Chondrocyte (in vitro differentiated cells): ENCODE measurements around the gene RNPS1. TPM values are rescaled to one million over a fixed set of nuclear protein-coding genes. Genes with fewer than 3 reads are reported as not detected.
A peak's percentile ranks its signal among the peaks of the same experiment; 100 is the strongest.

Experiments
- DNase-seq: peaks from one replicate; pipeline ENCODE4 v3.0.0; 2021; ENCODE audit warnings: mixed read lengths, low spot score
- H3K27ac Mint-ChIP-seq: one replicate; pipeline ENCODE4 v1.8.0; 2021; ENCODE audit warnings: mild to moderate bottlenecking, moderate library complexity, mixed read lengths; ENCODE audit not compliant: unreplicated experiment
- H3K27me3 Mint-ChIP-seq: 2 replicates; pipeline ENCODE4 v1.8.0; 2021; ENCODE audit warnings: low read depth, mixed read lengths
- H3K36me3 Mint-ChIP-seq: 2 replicates; pipeline ENCODE4 v1.8.0; 2021; ENCODE audit warnings: low read depth, mixed read lengths
- H3K4me1 Mint-ChIP-seq: 2 replicates; pipeline ENCODE4 v1.8.0; 2021; ENCODE audit warnings: low read depth, mild to moderate bottlenecking, mixed read lengths
- H3K4me3 Mint-ChIP-seq: one replicate; pipeline ENCODE4 v1.8.0; 2021; ENCODE audit warnings: mild to moderate bottlenecking, moderate library complexity, mixed read lengths; ENCODE audit not compliant: unreplicated experiment
- H3K9me3 Mint-ChIP-seq: 2 replicates; pipeline ENCODE4 v1.8.0; 2021; ENCODE audit warnings: low read depth, mixed read lengths
- total RNA-seq: library from RNA; stranded (reverse); gene quantifications from 3 replicates; pipeline ENCODE4 v1.2.1, GENCODE V29; 2021
- TF ChIP-seq, protein P1 (sequence below): fragments of 200-600 bp; sonication (generic); IDR thresholded peaks from 2 replicates; pipeline ENCODE4 v1.5.0; 2021; ENCODE audit warnings: antibody characterized with exemption, mild to moderate bottlenecking, moderate library complexity

RNPS1 gene
- total RNA-seq, 1 donor from 2014 or later = 109 TPM

- peaks cover 11% of the 10 kb centered on the region for H3K36me3 Mint-ChIP-seq
- H3K9me3 Mint-ChIP-seq = no peaks in the 10 kb centered on the region
- no peaks in the 10 kb centered on the region for H3K4me1 Mint-ChIP-seq
- no peaks in the 10 kb centered on the region for H3K27me3 Mint-ChIP-seq
- no peak overlapping the region for H3K4me3 Mint-ChIP-seq
- no peak overlapping the region for H3K27ac Mint-ChIP-seq
- no peak for DNase-seq
- TF ChIP-seq, protein P1, sequence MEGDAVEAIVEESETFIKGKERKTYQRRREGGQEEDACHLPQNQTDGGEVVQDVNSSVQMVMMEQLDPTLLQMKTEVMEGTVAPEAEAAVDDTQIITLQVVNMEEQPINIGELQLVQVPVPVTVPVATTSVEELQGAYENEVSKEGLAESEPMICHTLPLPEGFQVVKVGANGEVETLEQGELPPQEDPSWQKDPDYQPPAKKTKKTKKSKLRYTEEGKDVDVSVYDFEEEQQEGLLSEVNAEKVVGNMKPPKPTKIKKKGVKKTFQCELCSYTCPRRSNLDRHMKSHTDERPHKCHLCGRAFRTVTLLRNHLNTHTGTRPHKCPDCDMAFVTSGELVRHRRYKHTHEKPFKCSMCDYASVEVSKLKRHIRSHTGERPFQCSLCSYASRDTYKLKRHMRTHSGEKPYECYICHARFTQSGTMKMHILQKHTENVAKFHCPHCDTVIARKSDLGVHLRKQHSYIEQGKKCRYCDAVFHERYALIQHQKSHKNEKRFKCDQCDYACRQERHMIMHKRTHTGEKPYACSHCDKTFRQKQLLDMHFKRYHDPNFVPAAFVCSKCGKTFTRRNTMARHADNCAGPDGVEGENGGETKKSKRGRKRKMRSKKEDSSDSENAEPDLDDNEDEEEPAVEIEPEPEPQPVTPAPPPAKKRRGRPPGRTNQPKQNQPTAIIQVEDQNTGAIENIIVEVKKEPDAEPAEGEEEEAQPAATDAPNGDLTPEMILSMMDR = no peak
These were observed 33.1 kb downstream of the RNPS1 start for GRCh38 chr16:2234813-2235170.

GRCh38 chr16:2233872-2234812 is 33.8 kb downstream of the RNPS1 start:
- Mint-ChIP-seq H3K9me3 (no peaks in the 10 kb centered on the region), H3K36me3 (peaks cover 13% of the 10 kb centered on the region), H3K4me1 (no peaks in the 10 kb centered on the region), H3K4me3 (no peak overlapping the region), H3K27ac (no peak overlapping the region), H3K27me3 (no peaks in the 10 kb centered on the region)
- TF ChIP-seq, protein P1 = no peak
- DNase-seq = peak; percentile 92

DNA sequence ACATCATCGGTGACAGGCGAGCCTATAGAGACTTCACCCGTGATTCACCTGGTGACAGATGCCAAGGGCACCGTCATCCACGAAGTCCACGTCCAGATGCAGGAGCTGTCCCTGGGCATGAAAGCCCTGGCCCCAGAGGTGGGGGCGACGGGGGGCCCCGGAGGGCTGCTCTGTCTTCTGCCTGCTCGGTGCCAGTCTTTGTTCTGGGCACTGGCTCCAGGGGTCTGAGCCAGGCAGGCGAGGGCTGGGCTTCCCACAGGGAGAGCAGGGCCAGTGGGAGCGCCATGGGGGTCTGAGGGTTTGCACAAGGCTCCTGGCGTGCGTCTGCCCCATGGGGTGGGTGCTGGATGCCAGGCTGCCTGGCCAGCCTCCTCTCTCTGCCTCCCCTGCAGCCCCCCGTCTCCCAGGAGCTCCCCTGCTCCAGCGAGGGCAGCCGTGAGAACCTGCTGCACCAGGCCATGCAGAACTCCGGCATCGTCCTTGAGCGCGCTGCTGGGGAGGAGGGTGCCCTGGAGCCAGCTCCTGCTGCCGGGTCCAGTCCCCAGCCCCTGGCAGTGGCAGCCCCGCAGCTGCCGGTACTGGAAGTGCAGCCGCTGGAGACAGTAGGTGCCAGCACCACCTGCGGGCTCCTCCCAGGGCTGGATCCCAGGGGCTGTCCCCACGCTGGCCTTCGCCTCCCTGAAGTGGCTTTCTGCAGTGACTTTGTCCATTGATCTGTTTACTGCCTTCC is 34.7 kb downstream of the RNPS1 start:
- no peak for DNase-seq
- H3K36me3 Mint-ChIP-seq = peaks cover 13% of the 10 kb centered on the region
- H3K4me1 Mint-ChIP-seq = no peaks in the 10 kb centered on the region

GRCh38 chr16:2232094-2232990 is 35.6 kb downstream of the RNPS1 start:
- no peak for DNase-seq
- Mint-ChIP-seq H3K9me3 (no peaks in the 10 kb centered on the region), H3K36me3 (peaks cover 13% of the 10 kb centered on the region), H3K4me3 (no peak overlapping the region), H3K27me3 (no peaks in the 10 kb centered on the region), H3K4me1 (no peaks in the 10 kb centered on the region), H3K27ac (no peak overlapping the region)
- TF ChIP-seq, protein P1 = no peak

More for the DNA sequence above, 34.7 kb downstream of the RNPS1 start:
- no peaks in the 10 kb centered on the region for H3K9me3 Mint-ChIP-seq
- H3K4me3 Mint-ChIP-seq = no peak overlapping the region
- H3K27me3 Mint-ChIP-seq = no peaks in the 10 kb centered on the region
- H3K27ac Mint-ChIP-seq = no peak overlapping the region
- TF ChIP-seq, protein P1 = no peak
